ENCODE results near the gene MEG3. TPM values are rescaled to one million over a fixed set of nuclear protein-coding genes. Genes with fewer than 3 reads are reported as not detected.

The MEG3 gene
- total and polyA plus RNA-seq, 2 donors (not counting 3 experiments of a cell fraction or from before 2014, with no cell fraction given) = 378 to 508 TPM

DNA sequence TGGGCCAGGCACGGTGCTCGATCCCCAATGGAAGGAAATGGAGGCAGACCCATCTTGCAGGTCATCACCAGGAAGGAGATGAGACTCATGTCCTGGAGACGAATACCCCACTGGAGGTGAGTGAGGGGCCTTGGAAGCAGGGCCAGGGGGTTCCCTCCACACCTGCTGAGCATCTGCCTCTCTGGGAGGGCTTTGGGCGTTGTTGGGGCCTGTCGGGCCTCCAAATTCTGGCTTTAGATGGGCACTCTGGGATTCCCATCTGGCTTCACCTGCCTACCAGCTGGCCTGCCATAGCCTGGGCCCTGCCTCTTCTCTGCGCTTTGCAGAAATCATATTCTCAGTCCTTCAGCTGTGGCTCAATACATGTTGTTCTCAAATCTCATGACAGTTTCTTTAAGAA, 63.7 kb downstream of the MEG3 start:
- FAIRE-seq = no peak
- Histone ChIP-seq H4K20me1 (replicated peaks; ENCODE audit: control insufficient read depth, extremely low read depth, insufficient read depth, low read length) (no peaks in the 10 kb centered on the region), H2AFZ (ENCODE audit: low read depth, low read length) (no peak overlapping the region), H3K9me3 (replicated peaks; ENCODE audit: control insufficient read depth, insufficient read depth, low read length) (no peaks in the 10 kb centered on the region), H3K4me3 (replicated peaks in 1 of 3; ENCODE audit: insufficient read depth in 1 of 3, low read depth in 1 of 3, low read length in 3 of 3) (no peak overlapping the region), H3K9ac (replicated peaks; ENCODE audit: extremely low read depth, insufficient read depth, low read length) (no peak overlapping the region), H3K4me2 (ENCODE audit: insufficient read depth, low read length) (no peak overlapping the region), H3K36me3 (ENCODE audit: control insufficient read depth in 2 of 2, extremely low read depth in 1 of 2, insufficient read depth in 2 of 2, low read length in 2 of 2) (peaks cover 2 to 9% of the 10 kb centered on the region in 2 experiments), H3K27ac (ENCODE audit: insufficient read depth, low read depth, low read length) (no peak overlapping the region), H3K9me1 (replicated peaks; ENCODE audit: control insufficient read depth, extremely low read depth, insufficient read depth, low read length) (no peaks in the 10 kb centered on the region), H3K27me3 (ENCODE audit: control insufficient read depth in 2 of 2, insufficient read depth in 2 of 2, low read length in 2 of 2) (no peaks in the 10 kb centered on the region), H3K4me1 (ENCODE audit: control insufficient read depth, extremely low read depth, insufficient read depth, low read length) (no peaks in the 10 kb centered on the region), H3K79me2 (ENCODE audit: control insufficient read depth, insufficient read depth, low read length) (no peaks in the 10 kb centered on the region)
- no peak for TF ChIP-seq POLR2AphosphoS5 (IDR thresholded peaks at IDR 0.05; ENCODE audit: insufficient read depth, low read depth, low read length)
- TF ChIP-seq GATA2 (IDR thresholded peaks at IDR 0.05; ENCODE audit: insufficient read depth, insufficient read length, low read depth, low read length) = no peak
- TF ChIP-seq EZH2 (IDR thresholded peaks at IDR 0.05; ENCODE audit: borderline replicate concordance, low read depth, low read length, severe bottlenecking) = no peak
- no peak for TF ChIP-seq FOS (IDR thresholded peaks at IDR 0.05; ENCODE audit: borderline replicate concordance, insufficient read depth, low read length)
- TF ChIP-seq POLR2A (IDR thresholded peaks at IDR 0.05; ENCODE audit: low read depth, low read length) = no peak
- TF ChIP-seq MAX (IDR thresholded peaks at IDR 0.05; ENCODE audit: insufficient read depth, insufficient read length) = no peak
- no peak for TF ChIP-seq MYC (IDR thresholded peaks at IDR 0.05; ENCODE audit: low read depth, low read length)
- no peak for TF ChIP-seq JUN (IDR thresholded peaks at IDR 0.05; ENCODE audit: borderline replicate concordance, insufficient read depth, insufficient read length, low read depth)
- TF ChIP-seq CTCF (IDR thresholded peaks at IDR 0.05; ENCODE audit: extremely low read depth in 1 of 2, insufficient read depth in 1 of 2, low read depth in 1 of 2, low read length in 2 of 2) = no peak
- dilution Hi-C loops (cut with MboI; ENCODE audit: extremely low pct_ligation_motif_present, low sequenced_read_pairs) = no loop called here
- intact Hi-C loops (cut with micrococcal nuclease) = no loop called here
- BruUV-seq (replicated peaks) = no TSS peak
- no peak for DNase-seq (ENCODE audit: low read depth, low spot score)
- CTCF ChIA-PET = interaction anchor here (0.6 kb wide), 1 partner anchor 244 kb away, joined by 4 read pairs; no protein-coding TSS in a partner anchor
- POLR2A ChIA-PET = no interaction called here
